Midbrain (tissue), 1 donor: ENCODE results near the gene SERPING1.
"Not testable (repeated sequence)": the region's sequence is repeated elsewhere in the genome, so short reads cannot be mapped to it uniquely, and the experiment has no call there.

Experiments
- DNase-seq: peaks from one replicate; lab custom pipeline; 2025; lab: John Stamatoyannopoulos, UW

The SERPING1 gene

GRCh38 chr11:57638005-57638781, 40.7 kb downstream of the SERPING1 start:
- peak; percentile 40 for DNase-seq

- no peak for DNase-seq
These were observed 41.4 kb downstream of the SERPING1 start for GRCh38 chr11:57638811-57639320.

GRCh38 chr11:57639321-57640067, 42.0 kb downstream of the SERPING1 start:
- DNase-seq: no peak

GRCh38 chr11:57640068-57640800, 42.7 kb downstream of the SERPING1 start:
- no peak for DNase-seq

GRCh38 chr11:57641011-57641807, 43.7 kb downstream of the SERPING1 start:
- peak; percentile 34 for DNase-seq

- DNase-seq: no peak
These were observed 46.3 kb downstream of the SERPING1 start for GRCh38 chr11:57643802-57644201.

DNA sequence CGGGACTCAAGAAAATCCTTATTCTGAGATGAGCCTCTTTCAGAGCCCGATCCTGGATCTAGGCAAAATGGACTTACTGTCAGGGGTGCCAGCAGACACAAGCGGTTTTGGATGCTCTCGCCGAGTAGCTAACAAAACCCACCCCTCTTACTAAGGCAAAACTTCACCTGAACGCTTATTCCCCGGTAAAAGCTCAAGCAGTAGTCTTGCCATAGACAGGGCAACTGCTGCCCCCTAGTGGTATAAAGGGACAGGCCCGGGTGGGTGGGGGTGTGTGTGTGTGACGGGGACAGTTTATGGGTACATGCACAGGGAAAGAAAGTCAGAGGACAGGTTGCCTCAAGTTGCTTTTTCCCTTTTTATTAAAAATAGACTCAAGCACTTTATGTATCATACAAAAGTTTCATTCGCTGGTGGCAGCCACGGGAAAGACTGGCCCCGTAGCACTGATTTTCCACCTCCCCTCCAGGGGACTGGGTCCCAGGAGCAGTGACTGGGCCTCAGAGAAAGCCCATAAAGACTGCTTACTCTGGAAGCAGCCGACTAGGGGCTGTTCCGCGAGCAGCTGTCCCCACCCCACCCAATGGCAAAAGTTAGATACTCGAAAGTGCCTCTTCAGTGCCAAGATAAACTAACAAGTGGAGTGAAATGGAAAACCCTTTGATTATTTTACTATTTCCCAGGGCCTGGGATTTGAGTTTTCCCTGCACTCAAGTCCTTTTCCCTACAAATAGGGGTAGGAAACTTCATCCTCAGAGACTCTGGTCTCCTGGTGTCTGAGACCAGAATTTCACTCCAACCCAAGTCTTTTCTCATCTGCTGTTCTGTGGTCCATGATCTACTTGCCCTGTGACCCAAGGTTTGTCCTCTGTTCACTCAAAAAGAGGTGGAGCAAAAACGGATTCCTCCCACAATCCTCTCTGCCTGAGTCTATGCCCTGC, 47.5 kb downstream of the SERPING1 start:
- DNase-seq: peak; percentile 74

DNA sequence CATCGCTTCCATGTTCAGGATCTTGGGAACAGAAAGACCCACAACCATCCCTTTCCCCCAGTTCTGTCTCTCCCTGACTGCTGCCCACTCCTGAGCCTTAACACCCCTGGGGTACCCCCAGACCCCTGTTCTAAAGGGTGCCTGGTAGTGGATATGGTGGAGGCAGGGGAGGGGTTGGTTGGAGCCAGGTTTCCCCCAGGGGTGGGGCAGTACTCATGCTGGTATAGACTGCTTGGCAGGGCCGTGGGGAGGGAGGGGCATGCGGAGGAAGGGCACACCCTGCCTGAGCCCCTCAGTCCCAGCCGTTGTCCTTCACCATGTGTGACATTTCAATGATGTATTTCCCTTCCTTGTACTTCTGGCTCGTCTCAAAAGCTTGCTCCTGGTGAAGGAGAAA, 48.2 kb downstream of the SERPING1 start:
- no peak for DNase-seq

DNA sequence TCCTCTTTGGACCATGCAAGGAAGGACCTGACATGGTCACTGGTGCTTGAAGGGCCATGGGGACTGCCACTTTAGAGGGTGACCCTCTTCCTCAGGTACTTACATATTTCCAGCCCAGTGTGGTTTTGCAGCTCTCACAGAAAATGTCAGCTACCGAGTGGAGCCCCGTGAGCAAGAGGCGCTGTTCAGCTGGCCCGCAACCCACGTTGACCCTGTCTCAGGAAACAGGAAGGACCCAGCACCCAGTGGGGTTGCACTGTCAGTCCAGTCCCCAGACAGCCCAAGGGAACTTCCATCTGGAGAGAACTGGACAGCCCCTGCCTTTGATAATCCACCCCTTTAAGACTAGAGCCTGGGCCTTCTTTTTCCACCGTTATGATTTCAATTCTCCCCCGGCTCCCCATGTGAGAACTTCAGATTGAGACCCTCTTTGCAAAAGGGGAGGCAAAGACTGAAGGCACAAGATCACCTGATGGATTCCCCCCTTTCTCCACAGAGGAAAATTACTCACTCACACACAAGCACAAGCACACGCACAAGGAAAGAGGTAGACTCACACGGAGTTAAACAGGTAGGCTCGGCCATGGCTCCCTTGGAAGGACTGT, 48.8 kb downstream of the SERPING1 start:
- no peak for DNase-seq

- DNase-seq: no peak
These were observed 49.4 kb downstream of the SERPING1 start for GRCh38 chr11:57646799-57647303.

DNA sequence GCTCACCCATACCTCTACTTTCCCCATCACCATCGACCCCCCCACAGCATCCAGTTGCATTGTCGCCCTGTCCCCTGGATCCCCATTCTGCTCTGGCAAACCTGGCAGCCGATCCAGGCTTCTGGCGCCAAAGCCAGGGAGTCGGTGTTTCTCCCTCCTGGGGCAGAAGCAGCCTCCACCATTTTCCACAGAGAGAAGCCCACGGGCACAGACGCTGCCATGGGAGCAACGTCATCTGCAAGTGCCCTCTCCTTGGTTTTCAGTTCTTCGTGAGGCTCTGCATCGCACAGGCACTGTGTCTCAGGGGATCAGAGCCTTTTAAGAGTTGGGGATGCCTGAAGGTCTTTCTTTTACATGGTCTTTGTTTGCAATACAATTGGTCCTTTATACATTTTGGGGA, 49.9 kb downstream of the SERPING1 start:
- no peak for DNase-seq

DNA sequence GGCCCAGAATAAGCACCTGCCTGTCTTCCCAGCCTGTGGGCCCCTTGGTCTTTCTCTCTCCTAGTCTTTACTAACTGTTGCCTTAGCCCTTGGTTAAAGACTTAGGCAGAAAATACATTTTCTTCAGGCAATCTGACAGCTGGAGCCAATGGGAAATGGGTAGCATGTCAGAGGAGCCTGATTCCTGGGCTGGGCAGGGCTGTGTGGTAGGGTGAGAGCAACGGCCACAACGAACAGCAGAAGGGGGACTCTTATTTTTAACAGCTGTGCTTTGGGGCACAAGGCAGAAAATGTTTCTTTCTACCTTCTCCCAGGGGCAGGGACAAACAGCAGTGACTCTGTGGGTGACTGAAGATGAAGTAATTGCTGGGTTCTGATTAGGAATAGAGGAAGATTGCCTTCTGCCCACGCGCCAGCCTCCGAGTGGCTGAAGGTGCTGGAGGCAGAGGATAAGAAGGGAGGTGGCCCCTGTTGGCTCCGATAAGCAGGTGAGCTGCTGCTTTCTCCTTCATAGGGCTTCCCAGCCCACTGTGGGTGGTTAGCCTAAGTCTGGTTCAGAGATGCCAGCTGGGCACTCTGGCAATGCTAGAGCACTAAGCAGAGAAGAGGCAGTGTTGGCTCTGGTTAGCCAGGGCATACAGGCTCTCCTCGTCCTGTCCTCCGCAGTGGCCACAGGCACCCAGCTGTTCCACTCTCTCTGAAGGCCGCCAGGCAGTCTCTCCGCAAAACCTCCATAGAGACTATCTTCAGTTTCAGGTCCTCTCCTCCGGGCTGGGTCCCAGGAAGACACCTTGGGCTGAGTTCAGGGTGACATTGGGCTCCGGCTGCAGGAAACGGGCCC, 50.7 kb downstream of the SERPING1 start:
- no peak for DNase-seq

DNA sequence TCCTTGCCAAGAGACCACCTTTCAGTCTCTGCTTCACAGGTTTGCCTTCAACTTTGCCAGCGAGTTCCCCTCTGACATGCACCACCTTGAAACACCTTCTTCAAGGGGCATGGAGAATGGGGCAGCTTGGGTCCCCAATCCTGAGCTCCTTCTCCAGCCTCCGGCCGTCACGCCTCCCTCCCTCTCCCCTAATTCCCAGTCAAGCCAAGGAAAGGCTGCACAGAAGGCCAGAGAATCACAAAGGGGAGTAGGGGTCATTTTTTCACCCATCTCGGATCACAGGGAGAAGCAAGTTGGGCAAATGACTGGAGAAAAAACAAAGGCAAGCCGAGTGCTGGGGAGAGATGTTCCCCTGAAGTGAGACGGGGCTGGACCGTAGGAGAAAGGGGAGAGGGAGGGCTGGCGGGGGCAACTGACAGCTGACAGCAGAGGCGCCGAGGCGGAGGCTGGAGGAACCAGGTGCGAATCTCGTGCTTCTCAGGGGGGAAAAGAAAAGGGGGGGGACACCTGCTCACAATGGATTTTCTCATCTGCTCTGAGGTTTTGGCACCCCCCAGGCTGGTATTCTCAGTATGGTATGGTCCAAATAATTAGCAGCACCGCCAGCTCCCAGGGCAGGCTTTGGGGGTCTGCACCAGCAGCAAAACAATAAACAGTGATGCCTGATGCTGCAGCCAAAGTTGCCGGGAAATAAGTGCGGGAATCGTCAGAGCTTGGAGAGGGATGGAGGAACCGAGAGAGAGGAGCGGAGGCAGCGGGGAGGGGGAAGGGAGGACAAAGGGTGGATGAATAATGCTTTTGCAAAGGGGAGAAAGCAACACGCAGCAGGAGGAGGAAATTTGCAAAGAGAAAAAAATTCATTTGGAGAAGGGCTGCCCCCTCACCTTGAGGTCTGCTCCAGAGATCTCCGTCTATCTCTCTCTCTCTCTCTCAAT, 51.6 kb downstream of the SERPING1 start:
- DNase-seq: no peak

GRCh38 chr11:57649826-57650738, 52.6 kb downstream of the SERPING1 start, which contains the start of gene YPEL4:
Gene YPEL4 (minus strand): TSS chr11:57649912. CDS start chr11:57647107, 2,805 bp downstream.
- peak; percentile 72 for DNase-seq

DNA sequence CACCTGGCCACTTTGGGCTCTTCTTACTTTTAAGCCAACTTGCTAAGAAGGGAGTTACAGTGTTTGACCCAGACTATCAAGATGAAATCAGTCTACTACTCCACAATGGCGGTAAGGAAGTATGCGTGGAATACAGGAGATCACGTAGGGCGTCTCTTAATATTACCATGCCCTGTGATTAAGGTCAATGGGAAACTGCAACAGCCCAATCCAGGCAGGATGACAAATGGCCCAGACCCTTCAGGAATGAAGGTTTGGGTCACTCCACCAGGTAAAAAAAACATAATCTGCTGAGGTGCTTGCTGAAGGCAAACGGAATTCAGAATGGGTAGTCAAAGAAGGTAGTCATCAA, 53.2 kb downstream of the SERPING1 start:
- DNase-seq: no peak

GRCh38 chr11:57651408-57651807, 53.9 kb downstream of the SERPING1 start:
- no peak for DNase-seq

- DNase-seq: not testable (repeated sequence)
These were observed 54.7 kb downstream of the SERPING1 start for GRCh38 chr11:57652230-57652629.
